K562 (cell line): ENCODE measurements around the gene COX6B1. TPM values are rescaled to one million over a fixed set of nuclear protein-coding genes. Genes with fewer than 3 reads are reported as not detected.

Source experiments
- AFF4 ChIP-seq: sonication (generic); formaldehyde crosslinking; IDR thresholded peaks from 2 replicates; pipeline ENCODE4 v1.8.0; 2023; ENCODE audit warnings: mild to moderate bottlenecking, missing genetic modification reagents
- CBX3 ChIP-seq, 2 experiments: IDR thresholded peaks; 1 replicate in 1 of 2; 2 replicates in 1 of 2; pipeline ENCODE4 v1.6.1; 2012; ENCODE audit warnings: inconsistent platforms in 2 of 2, low read length in 2 of 2, borderline replicate concordance in 1 of 2, control low read depth in 1 of 2
- FOXK1 ChIP-seq: sonication (generic); formaldehyde crosslinking; IDR thresholded peaks from 2 replicates; pipeline ENCODE4 v1.8.0; 2022; ENCODE audit warnings: missing genetic modification reagents, mild to moderate bottlenecking, borderline replicate concordance
- HDAC2 ChIP-seq: fragments of 450-650 bp; IDR thresholded peaks from 2 replicates; pipeline ENCODE4 v1.6.1; 2016; ENCODE audit warnings: mild to moderate bottlenecking
- MGA ChIP-seq: fragments of 450-650 bp; IDR thresholded peaks from 2 replicates; pipeline ENCODE4 v1.6.1; 2016; ENCODE audit warnings: mild to moderate bottlenecking, moderate library complexity
- MIER1 ChIP-seq: fragments of 450-650 bp; IDR thresholded peaks from 2 replicates; pipeline ENCODE4 v1.6.1; 2016; ENCODE audit warnings: antibody characterized with exemption, mild to moderate bottlenecking, low read depth
- SNRNP70 ChIP-seq: fragments of 200-400 bp; formaldehyde crosslinking; optimal IDR thresholded peaks from 2 replicates; pipeline ENCODE3; 2017; ENCODE audit warnings: low read depth, low read length
- TEAD4 ChIP-seq, 2 experiments: sonication (generic) in 1 of 2; formaldehyde crosslinking in 1 of 2; IDR thresholded peaks; 2 replicates each; pipeline versions ENCODE4 v1.6.1 to v1.8.0; 2012 to 2022; ENCODE audit warnings: borderline replicate concordance in 1 of 2, inconsistent platforms in 1 of 2, low read length in 1 of 2, mild to moderate bottlenecking in 1 of 2, missing genetic modification reagents in 1 of 2
- ZNF224 ChIP-seq: sonication (generic); formaldehyde crosslinking; IDR thresholded peaks from 2 replicates; pipeline ENCODE4 v1.8.0; 2022; ENCODE audit warnings: mild to moderate bottlenecking, missing genetic modification reagents
- ZNF444 ChIP-seq: fragments of 250-450 bp; sonication (Bioruptor Pico); IDR thresholded peaks from 2 replicates; pipeline ENCODE4 v1.4.0; 2020; ENCODE audit warnings: mild to moderate bottlenecking, moderate library complexity
- ZNF507 ChIP-seq: conservative IDR thresholded peaks from 2 replicates; pipeline ENCODE4 v1.6.1; 2017; ENCODE audit warnings: missing genetic modification characterization, missing compliant biosample characterization
- ZNF511 ChIP-seq: sonication (generic); formaldehyde crosslinking; IDR thresholded peaks from 2 replicates; pipeline ENCODE4 v1.8.0; 2022; ENCODE audit warnings: mild to moderate bottlenecking, missing genetic modification reagents
- polyA plus RNA-seq, 8 experiments: library from polyadenylated mRNA; depleted of rRNA in 4 of 8; stranded (reverse) in 5 of 8; unstranded in 3 of 8; fragments of >200 nt; fragmentation: Nextera tagmentation in 2 of 8; fragmentation: Illumina TruSeq in 1 of 8; extraction: Ambion mirVana in 2 of 8; extraction: Trizol in 1 of 8; gene quantifications; 2 replicates each; pipeline versions ENCODE4 v1.2.1 to v1.2.3, GENCODE V29; 2011 to 2014; ENCODE audit warnings: inconsistent platforms in 1 of 8, missing spikeins in 1 of 8
- total RNA-seq, 7 experiments: library from RNA; depleted of rRNA in 6 of 7; stranded (reverse); fragments of >200 nt in 6 of 7; fragmentation: Illumina TruSeq in 2 of 7; extraction: Trizol in 2 of 7; gene quantifications; 2 replicates each; pipeline versions ENCODE4 v1.2.1 to v1.2.3, GENCODE V29; 2011 to 2021; ENCODE audit warnings: low replicate concordance in 1 of 7

COX6B1 gene
- total and polyA plus RNA-seq, 9 of the 15 experiments (the other 6 are each of a cell fraction or from before 2014, with no cell fraction given) = 777 to 2,393 (median 1,219) TPM

GRCh38 chr19:35704218-35704617 lies 56.1 kb downstream of the COX6B1 start, which contains the start of gene ZBTB32 (continued):
- TF ChIP-seq MGA = peak; percentile 98
- no peak for TF ChIP-seq ZNF507
- peak; percentile 63; the same call in 1 of the 2 replicates for TF ChIP-seq ZNF224 (CRISPR knock-in tag)
- TF ChIP-seq CBX3 (IDR thresholded peaks at IDR 0.05; ENCODE audit: borderline replicate concordance in 1 of 2, low read length in 2 of 2) = peak in 1 of 2 experiments; percentile 94; a peak in 2 of 3 replicates
- TF ChIP-seq TEAD4 (IDR thresholded peaks at IDR 0.05; ENCODE audit: low read length) = no peak
- no peak for TF ChIP-seq TEAD4 (CRISPR knock-in tag; IDR thresholded peaks at IDR 0.05; ENCODE audit: borderline replicate concordance)
- TF ChIP-seq MIER1 = peak; percentile 80
- no peak for TF ChIP-seq SNRNP70
- TF ChIP-seq FOXK1 (CRISPR knock-in tag) = 0 out of 2 replicates have a peak, but pooled peaks have one; percentile 65
- peak; percentile 97 for TF ChIP-seq HDAC2
- TF ChIP-seq AFF4 (CRISPR knock-in tag) = no peak
- TF ChIP-seq ZNF511 (CRISPR knock-in tag) = peak; percentile 96
- TF ChIP-seq ZNF444 = no peak
